GM04504 (cell line): Measurements from ENCODE around the gene ZNF646.
"Not testable (repeated sequence)": the region's sequence is repeated elsewhere in the genome, so short reads cannot be mapped to it uniquely, and the experiment has no call there.

Source experiments
- DNase-seq: peaks from one replicate; pipeline ENCODE4 v3.0.0-alpha.2; 2012; ENCODE audit warnings: low read depth

The ZNF646 gene

GRCh38 chr16:31083981-31084380 is 9.8 kb downstream of the ZNF646 start:
- no peak for DNase-seq

- DNase-seq = no peak
Observed at GRCh38 chr16:31084584-31085302, 10.5 kb downstream of the ZNF646 start.

- no peak for DNase-seq
Observed at GRCh38 chr16:31085411-31085810, 11.2 kb downstream of the ZNF646 start.

GRCh38 chr16:31085873-31086628 is 11.8 kb downstream of the ZNF646 start:
- no peak for DNase-seq

- no peak for DNase-seq
Observed at GRCh38 chr16:31086629-31086906, 12.3 kb downstream of the ZNF646 start.

DNA sequence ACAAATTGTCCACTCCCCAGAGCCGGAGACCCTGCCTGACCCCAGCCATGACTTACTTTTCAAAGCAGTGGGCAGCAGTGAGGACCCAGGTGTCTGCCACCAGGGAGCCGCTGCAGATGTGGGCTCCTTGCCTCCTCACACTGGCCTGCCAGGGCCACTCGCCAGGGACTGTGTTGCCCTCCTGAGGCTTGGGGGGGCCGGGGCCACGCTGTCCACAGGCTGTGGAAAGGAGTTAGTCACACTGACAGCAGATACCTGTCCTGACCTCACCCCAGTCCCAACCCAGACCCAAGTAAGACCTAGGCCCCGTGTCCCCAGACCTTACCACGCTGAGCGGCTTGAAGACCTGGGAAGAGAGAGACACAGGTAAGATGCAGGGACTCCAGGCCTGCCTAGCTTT is 13.3 kb downstream of the ZNF646 start:
- DNase-seq = no peak

- no peak for DNase-seq
Observed at GRCh38 chr16:31087971-31088370, 13.7 kb downstream of the ZNF646 start.

DNA sequence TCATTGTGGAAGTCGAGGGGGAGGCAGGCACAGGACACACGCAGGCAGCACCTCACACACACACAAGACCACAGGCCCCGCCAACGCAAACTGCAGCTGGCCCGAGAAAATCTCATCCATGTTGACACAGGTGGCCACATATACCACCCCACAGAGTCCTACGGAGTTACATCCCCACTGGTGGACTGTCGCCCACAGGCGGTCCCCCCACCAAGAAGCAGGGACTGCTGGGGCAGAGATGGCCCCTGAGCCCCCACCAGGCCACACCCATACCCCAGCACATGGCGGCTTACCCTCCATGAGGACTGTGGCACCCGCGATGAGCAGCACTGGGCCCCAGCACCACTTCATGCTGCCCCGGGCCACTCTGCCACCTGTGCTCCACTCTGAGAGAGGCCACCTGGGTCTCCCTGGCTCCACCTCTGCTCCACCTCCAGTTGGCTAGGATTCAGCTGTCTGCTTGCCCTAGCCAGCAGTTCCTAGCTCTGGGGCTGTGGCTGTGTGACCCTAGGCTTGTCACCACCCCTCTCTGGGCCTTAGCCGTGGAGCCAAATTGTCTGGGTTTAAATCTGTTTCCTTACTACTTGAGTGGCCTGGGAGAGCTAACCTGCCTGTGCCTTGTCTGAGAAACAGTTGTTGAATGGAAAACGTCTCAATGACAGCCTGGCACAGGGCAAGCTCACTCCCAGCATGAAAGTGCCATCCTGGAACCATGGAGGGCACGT is 14.4 kb downstream of the ZNF646 start, which contains the start of gene PRSS53:
Gene PRSS53, minus strand, starts transcription at position 485 of the 725 bp plus-strand sequence. Its CDS starts 134 bp downstream, at position 351.
- no peak for DNase-seq

- no peak for DNase-seq
Observed at GRCh38 chr16:31089199-31089598, 15.0 kb downstream of the ZNF646 start.

DNA sequence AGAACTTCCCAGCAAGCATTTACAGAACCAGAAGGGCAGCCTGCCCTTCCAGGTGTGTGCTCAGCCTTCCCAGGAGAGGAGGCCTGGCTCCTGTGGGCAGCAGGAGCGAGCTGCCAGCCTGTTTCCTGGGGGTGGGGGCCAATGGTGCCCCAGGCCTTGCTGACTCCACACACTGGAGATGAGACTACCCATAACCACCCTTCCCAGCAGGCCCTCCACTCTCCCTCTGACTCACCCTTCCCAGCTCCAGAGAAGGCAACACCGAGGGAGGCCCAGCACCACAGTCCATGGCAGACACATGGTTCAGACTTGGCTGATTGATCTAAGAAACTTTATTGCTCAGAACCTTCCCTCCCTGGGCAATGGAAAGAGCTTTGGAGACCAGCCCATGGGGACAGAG is 16.3 kb downstream of the ZNF646 start:
- peak; percentile 47 for DNase-seq

- peak; percentile 54 for DNase-seq
Observed at GRCh38 chr16:31092330-31092729, 18.1 kb downstream of the ZNF646 start.

GRCh38 chr16:31093132-31093703 is 19.0 kb downstream of the ZNF646 start:
- DNase-seq = no peak

GRCh38 chr16:31094088-31094423 is 19.8 kb downstream of the ZNF646 start:
- no peak for DNase-seq

DNA sequence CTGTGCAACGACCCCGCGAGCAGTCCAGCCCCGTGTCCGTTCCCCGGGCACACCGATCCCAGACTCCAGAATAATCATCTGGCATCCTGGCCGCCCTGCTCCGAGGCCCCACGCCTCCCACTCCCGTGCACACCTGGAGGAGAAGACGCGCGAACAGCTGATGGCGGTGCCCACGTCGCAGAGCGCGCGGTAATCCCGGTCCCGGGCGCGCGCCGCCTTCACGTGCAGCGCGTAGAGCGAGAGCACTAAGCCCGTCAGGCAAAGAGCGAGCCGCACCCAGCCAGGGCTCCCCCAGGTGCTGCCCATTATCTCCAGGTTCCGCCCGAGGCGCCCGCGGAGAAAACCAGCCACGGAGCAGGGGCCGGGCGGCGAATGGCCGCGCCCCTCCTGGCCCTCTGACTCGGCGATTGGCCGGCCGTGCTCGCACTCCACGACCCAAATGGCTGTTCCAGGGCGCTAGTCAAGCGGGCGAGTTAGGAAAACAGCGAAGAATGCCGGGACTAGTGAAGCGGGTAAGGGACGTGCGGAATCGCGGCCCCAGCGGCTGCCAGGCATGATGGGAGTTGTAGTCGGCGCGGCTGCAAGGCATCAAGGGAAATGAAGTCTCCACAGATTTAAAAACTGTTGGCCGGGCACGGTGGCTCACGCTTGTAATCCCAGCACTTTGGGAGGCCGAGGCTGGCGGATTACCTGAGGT is 20.4 kb downstream of the ZNF646 start, which contains the start of gene VKORC1:
Gene VKORC1, minus strand, starts transcription at position 374 of the 697 bp plus-strand sequence. Its CDS starts 68 bp downstream, at position 306.
- peak; percentile 96 for DNase-seq

DNA sequence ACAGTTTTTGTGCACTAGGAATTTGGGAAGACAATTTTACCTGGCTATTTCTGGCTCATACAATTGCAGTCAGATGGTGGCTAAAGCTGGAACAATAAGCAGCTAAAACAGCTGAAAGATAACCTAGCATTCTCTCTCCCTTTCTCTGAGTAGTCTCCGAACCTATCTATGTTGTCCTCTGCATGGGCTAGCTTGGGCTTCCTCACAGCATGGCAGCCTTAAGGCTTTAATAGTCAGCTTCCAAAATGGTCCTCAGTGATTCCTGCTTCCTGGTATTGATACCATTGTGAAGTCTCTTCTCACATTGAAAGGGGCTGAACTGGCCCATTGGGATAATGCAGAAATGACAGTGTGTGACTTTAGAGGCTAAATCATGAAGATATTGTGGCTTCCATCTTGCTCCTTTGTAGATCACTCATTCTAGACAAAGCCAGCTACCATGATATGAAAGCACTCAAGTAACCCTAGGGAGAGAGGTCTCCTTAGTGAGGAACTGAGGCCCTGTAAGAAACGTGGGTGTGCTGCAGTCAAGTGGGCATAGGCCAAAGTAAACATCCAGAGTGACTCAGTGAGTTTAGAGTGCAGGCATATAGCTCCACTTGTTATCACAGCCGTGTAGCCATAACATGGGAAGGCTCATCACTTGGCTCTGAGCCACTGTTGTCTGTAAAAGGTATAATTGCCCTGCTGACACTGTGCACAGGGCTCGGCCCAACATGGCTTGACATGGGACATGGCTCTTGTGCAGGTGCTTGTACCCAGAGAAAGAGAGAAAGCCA is 25.8 kb downstream of the ZNF646 start:
- no peak for DNase-seq

GRCh38 chr16:31100876-31101641 is 26.8 kb downstream of the ZNF646 start:
- not testable (repeated sequence) for DNase-seq

- peak; percentile 36 for DNase-seq
Observed at GRCh38 chr16:31105677-31106213, 31.5 kb downstream of the ZNF646 start.

DNA sequence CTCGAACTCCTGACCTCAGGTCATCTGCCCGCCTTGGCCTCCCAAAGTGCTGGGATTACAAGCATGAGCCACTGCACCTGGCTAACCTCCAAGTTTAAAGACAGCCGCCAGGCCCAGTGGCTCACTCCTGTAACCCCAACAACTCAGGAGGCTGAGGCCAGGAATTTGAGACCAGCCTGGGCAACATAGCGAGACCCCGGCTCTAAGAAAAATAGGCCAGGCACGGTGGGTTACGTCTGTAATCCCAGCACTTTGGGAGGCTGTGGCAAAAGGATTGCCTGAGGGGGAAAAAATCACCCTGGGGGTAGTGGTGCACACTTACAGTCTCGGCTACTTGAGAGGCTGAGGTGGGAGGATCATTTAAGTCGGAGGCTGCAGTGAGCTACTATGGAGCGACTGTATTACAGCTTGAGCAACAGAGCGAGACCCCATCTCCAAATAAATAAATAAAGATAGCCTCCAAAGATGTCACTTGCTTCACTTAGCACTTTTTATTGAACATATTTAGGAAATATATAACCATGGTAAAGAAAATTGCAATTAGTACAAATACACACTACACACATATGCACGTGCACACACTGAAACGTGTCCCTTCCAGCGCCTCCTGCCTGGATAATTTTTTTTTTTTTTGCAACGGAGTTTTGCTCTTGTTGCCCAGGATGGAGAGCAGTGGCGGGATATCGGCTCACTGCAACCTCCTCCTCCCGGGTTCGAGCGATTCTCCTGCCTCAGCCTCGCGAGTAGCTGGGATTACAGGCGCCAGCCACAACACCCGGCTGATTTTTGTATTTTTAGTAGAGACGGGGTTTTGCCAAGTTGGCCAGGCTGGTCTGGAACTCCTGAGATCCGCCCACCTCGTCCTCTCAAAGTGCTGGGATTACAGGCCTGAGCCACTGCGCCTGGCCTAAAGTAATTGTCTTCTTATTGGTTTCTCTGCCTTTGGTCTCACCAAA is 32.6 kb downstream of the ZNF646 start:
- DNase-seq = no peak

- DNase-seq = no peak
Observed at GRCh38 chr16:31107465-31107867, 33.2 kb downstream of the ZNF646 start.
